CD4-positive, CD25-positive, alpha-beta regulatory T cell (primary cell): ENCODE results near the gene KIFC1. TPM values are rescaled to one million over a fixed set of nuclear protein-coding genes. Genes with fewer than 3 reads are reported as not detected.
A peak's percentile ranks its signal among the peaks of the same experiment; 100 is the strongest.
"Not testable (repeated sequence)": the region's sequence is repeated elsewhere in the genome, so short reads cannot be mapped to it uniquely, and the experiment has no call there.

Experiments
- ATAC-seq, 2 donors: fragments of 150-1000 bp; cut with Tn5 transposase; one replicate each; pipeline ENCODE4 v1.10.0; 2021; ENCODE audit warnings: low read depth in 2 of 2, moderate number of reproducible peaks in 2 of 2, moderate library complexity in 1 of 2
- DNase-seq, 3 donors: peaks; one replicate each; pipeline versions ENCODE4 v3.0.0 to v3.0.0-alpha.2; 2012 to 2022; ENCODE audit warnings: mixed read lengths in 1 of 3
- H3K27ac ChIP-seq: one replicate; pipeline ENCODE4 v1.7.0; 2013; ENCODE audit warnings: mild to moderate bottlenecking, low read length; ENCODE audit not compliant: insufficient read depth, poor library complexity, severe bottlenecking
- H3K27me3 ChIP-seq: one replicate; pipeline ENCODE4 v1.7.0; 2013; ENCODE audit warnings: low read length; ENCODE audit not compliant: control insufficient read depth, insufficient read depth
- H3K36me3 ChIP-seq: one replicate; pipeline ENCODE4 v1.7.0; 2013; ENCODE audit warnings: mild to moderate bottlenecking, low read length, moderate library complexity; ENCODE audit not compliant: control insufficient read depth, insufficient read depth
- H3K4me1 ChIP-seq: 2 replicates; pipeline ENCODE4 v1.7.0; 2013; ENCODE audit warnings: mild to moderate bottlenecking, low read length; ENCODE audit not compliant: insufficient read depth, control insufficient read depth, poor library complexity, severe bottlenecking
- H3K4me3 ChIP-seq: one replicate; pipeline ENCODE4 v1.7.0; 2013; ENCODE audit warnings: low read depth, mild to moderate bottlenecking, low read length, moderate library complexity
- H3K9me3 ChIP-seq, 2 experiments: 1 replicate in 1 of 2; 2 replicates in 1 of 2; pipeline ENCODE4 v1.7.0; 2013; ENCODE audit warnings: low read length in 2 of 2, mild to moderate bottlenecking in 1 of 2, moderate library complexity in 1 of 2; ENCODE audit not compliant: control insufficient read depth in 2 of 2
- H3K27ac Mint-ChIP-seq, 3 donors: one replicate each; pipeline ENCODE4 v1.8.0; 2020 to 2022; ENCODE audit warnings: mild to moderate bottlenecking in 3 of 3, mixed read lengths in 3 of 3, moderate library complexity in 2 of 3
- H3K27me3 Mint-ChIP-seq: one replicate; pipeline ENCODE4 v1.8.0; 2022; ENCODE audit warnings: mild to moderate bottlenecking, mixed read lengths
- H3K36me3 Mint-ChIP-seq: one replicate; pipeline ENCODE4 v1.8.0; 2020; ENCODE audit warnings: mixed read lengths
- H3K4me1 Mint-ChIP-seq, 4 donors: one replicate each; pipeline ENCODE4 v1.8.0; 2020 to 2022; ENCODE audit warnings: mixed read lengths in 4 of 4, mild to moderate bottlenecking in 1 of 4
- H3K4me3 Mint-ChIP-seq, 4 donors: one replicate each; pipeline ENCODE4 v1.8.0; 2020 to 2022; ENCODE audit warnings: mild to moderate bottlenecking in 4 of 4, mixed read lengths in 4 of 4, moderate library complexity in 3 of 4
- H3K9me3 Mint-ChIP-seq, 7 donors: one replicate each; pipeline ENCODE4 v1.8.0; 2020 to 2022; ENCODE audit warnings: mixed read lengths in 7 of 7, mild to moderate bottlenecking in 3 of 7, moderate library complexity in 2 of 7
- polyA plus RNA-seq, 4 donors: library from polyadenylated mRNA; unstranded; fragments of 300-500 nt; fragmentation: Illumina TruSeq; gene quantifications; one replicate each; pipeline ENCODE4 v1.2.3, GENCODE V29; 2021
- total RNA-seq: library from RNA; stranded (reverse); gene quantifications from one replicate; pipeline ENCODE4 v1.2.3, GENCODE V29; 2022

KIFC1 gene
- total RNA-seq (8.7 TPM), polyA plus RNA-seq (1 to 10 TPM in 3 of 4 donors, under 1 TPM in 1; 0.41 to 3.9 (median 1.3) TPM)

DNA sequence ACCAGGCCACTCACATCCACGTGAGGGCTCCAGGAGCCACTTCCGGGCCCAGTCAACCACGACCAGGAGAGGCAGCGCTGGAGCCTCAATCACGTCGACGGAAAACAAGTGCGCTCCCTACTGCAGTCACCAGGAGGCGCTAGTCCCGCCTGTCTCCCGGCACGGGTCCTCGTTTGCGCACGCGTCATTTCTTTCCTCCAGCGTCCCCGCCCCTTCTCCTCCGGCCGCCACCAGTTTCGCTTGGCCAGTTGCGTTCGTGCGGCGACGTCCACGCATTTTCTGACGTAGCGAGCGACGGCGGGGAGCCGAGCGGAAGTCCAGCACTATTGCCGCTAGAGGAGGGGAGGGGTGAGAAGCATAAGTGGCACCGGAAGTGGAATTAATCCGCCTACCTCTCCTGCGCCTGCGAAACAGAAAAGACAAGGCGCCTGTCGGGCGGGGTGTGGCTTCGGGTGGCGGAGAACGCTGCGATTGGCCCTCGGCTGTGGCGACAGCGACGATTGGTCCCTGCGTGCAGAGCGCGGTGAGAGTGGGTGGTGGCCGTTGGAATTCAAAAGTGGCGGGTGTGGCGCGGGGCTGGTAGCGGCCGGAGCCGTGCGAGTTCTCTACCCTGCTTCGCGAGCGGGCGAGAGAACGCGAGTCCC lies at the start of gene KIFC1:
TSS of gene KIFC1 (plus strand) at position 546 of the 644 bp plus-strand sequence. CDS start 163 bp downstream, outside the sequence.
- DNase-seq (peak; percentile 99 to 100 (median 99)), ATAC-seq (peak; percentile 89 to 91)
- H3K27me3 Mint-ChIP-seq: no peaks in the 10 kb centered on the region
- H3K36me3 Mint-ChIP-seq: no peaks in the 10 kb centered on the region
- peak within 1 kb of the TSS; percentile 94 to 99 (median 97) for H3K27ac Mint-ChIP-seq
- Histone ChIP-seq H3K27me3 (no peaks in the 10 kb centered on the region), H3K4me3 (peak within 1 kb of the TSS; percentile 78), H3K4me1 (peaks cover 28% of the 10 kb centered on the region), H3K9me3 (no peaks in the 10 kb centered on the region), H3K36me3 (no peaks in the 10 kb centered on the region), H3K27ac (peak within 1 kb of the TSS; percentile 92)
- H3K9me3 Mint-ChIP-seq: no peaks in the 10 kb centered on the region
- H3K4me3 Mint-ChIP-seq: peak within 1 kb of the TSS; percentile 84 to 93 (median 90)
- peaks cover 6 to 46% (median 27%) of the 10 kb centered on the region in 4 donors for H3K4me1 Mint-ChIP-seq

- peak overlapping the region; percentile 83 to 88 (median 88) for H3K4me3 Mint-ChIP-seq
- not testable (repeated sequence) for H3K27me3 ChIP-seq, ATAC-seq, H3K9me3 ChIP-seq, H3K36me3 Mint-ChIP-seq, H3K36me3 ChIP-seq, H3K27me3 Mint-ChIP-seq, DNase-seq, H3K9me3 Mint-ChIP-seq
- Histone ChIP-seq H3K4me3 (peak overlapping the region; percentile 72), H3K27ac (peak overlapping the region; percentile 89), H3K4me1 (peaks cover 37% of the 10 kb centered on the region)
- peak overlapping the region; percentile 98 to 99 (median 98) for H3K27ac Mint-ChIP-seq
- peaks cover 4 to 51% (median 18%) of the 10 kb centered on the region in 4 donors for H3K4me1 Mint-ChIP-seq
These were observed 48.0 kb upstream of the KIFC1 start for GRCh38 chr6:33343606-33343952.

DNA sequence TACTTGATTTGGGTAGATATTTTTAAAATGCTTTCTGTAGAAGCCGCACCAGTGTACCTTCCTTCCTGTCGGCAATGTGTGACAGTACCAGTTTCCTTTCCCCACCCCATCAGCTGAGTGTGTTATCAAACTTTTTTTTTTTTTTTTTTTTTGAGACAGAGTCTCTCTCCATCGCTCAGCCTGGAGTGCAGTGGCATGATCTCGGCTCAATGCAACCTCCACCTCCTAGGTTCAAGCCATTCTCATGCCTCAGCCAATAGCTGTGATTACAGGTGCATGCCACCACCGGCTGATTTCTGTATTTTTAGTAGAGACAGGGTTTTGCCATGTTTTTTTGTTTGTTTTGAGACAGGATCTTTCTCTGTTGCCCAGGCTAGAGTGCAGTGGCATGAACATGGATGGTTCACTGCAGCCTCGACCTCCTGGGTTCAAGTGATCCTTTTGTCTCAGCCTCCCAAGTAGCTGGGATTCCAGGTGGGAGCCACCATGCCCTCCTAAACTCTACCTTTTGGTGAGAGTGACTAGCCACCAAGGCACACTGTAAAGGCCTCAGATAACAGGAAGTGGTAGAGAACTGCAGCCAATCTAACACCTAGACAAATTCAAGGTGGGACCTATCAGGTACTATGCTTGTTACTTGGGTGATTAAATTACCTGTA lies 47.5 kb upstream of the KIFC1 start:
- ATAC-seq: peak; percentile 81 to 82
- H3K4me3 ChIP-seq: peak overlapping the region; percentile 72

DNA sequence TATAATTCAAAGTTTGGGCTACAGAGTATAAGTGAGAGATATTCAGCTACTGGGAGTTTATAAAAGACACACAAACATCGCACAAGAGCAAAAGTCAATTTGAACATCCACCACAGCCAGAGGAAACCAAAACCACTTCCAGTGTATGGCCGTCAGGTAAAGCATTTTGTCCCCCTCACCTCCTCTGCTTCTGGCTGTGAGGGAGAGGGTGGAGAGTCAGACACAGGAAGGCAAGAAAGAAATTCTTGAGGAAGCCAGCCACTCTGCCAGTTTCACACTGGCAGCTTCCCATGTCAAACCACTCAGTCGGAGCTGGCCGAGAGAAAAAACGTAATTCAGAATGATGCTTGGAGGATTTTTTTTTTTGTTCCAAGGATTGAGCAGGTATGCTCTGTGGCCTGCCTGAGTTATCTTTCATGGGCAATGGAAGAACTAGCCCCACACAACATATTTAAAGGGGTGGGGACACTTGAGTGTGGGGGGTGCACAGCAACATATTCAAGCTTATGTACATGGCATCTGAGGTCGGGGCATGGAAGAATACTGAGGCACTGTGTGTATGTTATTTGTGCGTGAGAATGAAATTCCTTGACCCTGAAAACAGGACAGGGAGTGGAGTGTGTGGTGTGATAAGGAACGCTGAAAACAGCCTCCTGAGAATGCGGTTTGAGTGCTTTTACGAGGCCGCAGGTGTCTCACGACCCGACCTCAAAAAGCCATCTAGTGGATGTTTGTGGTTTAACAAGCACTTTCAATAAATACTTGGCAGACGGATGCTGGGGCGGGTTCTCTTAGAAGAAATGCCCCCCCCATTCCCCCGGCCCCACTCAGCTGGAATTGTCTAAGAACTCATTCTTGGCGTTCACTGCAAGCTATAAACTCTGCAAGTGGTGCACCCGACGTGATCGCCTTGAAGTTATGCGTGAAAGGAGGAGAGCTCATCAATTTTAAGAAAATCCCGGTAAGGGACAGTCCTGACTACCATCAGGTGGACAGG lies 46.6 kb upstream of the KIFC1 start:
- Histone ChIP-seq H3K36me3 (no peaks in the 10 kb centered on the region), H3K27me3 (no peaks in the 10 kb centered on the region), H3K27ac (peak overlapping the region; percentile 89), H3K9me3 (no peaks in the 10 kb centered on the region), H3K4me3 (peak overlapping the region; percentile 72), H3K4me1 (peaks cover 37% of the 10 kb centered on the region)
- H3K27ac Mint-ChIP-seq: peak overlapping the region; percentile 90 to 98 (median 98)
- peaks cover 12 to 50% (median 19%) of the 10 kb centered on the region in 4 donors for H3K4me1 Mint-ChIP-seq
- H3K27me3 Mint-ChIP-seq: peaks cover 5% of the 10 kb centered on the region
- peak; percentile 58 to 60 for ATAC-seq
- H3K9me3 Mint-ChIP-seq: no peaks in the 10 kb centered on the region
- peak overlapping the region; percentile 83 to 97 (median 89) for H3K4me3 Mint-ChIP-seq
- DNase-seq: peak; percentile 62 to 94 (median 85)
- no peaks in the 10 kb centered on the region for H3K36me3 Mint-ChIP-seq

More for the DNA sequence above, 47.5 kb upstream of the KIFC1 start:
- peak overlapping the region; percentile 98 to 99 (median 98) for H3K27ac Mint-ChIP-seq
- peak; percentile 72 to 93 (median 89) for DNase-seq
- Histone ChIP-seq H3K4me1 (peaks cover 37% of the 10 kb centered on the region), H3K27ac (peak overlapping the region; percentile 89), H3K27me3 (no peaks in the 10 kb centered on the region), H3K36me3 (no peaks in the 10 kb centered on the region), H3K9me3 (no peaks in the 10 kb centered on the region)
- peaks cover 9 to 52% (median 18%) of the 10 kb centered on the region in 4 donors for H3K4me1 Mint-ChIP-seq
- H3K9me3 Mint-ChIP-seq: no peaks in the 10 kb centered on the region
- peak overlapping the region; percentile 83 to 88 (median 88) for H3K4me3 Mint-ChIP-seq
- peaks cover 5% of the 10 kb centered on the region for H3K27me3 Mint-ChIP-seq
- no peaks in the 10 kb centered on the region for H3K36me3 Mint-ChIP-seq

DNA sequence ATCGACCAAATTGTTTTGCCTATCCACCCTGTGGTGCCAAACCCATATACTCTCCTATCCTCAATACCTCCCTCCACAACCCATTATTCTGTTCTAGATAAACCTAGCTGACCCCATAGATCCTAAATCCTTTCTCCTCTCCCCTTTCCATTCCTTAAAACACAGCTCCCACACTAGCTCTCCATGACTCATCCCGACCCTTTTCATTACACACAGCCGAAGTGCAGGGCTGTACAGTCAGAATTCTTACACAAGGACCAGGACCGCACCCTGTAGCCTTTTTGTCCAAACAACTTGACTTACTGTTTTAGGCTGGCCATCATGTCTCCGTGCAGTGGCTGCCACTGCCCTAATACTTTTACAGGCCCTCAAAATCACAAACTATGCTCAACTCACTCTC lies 44.7 kb upstream of the KIFC1 start:
- H3K4me3 Mint-ChIP-seq: peak overlapping the region in 2 of 4 donors; percentile 4 to 63
- not testable (repeated sequence) for ATAC-seq, H3K27me3 Mint-ChIP-seq, H3K9me3 ChIP-seq, H3K9me3 Mint-ChIP-seq, H3K36me3 Mint-ChIP-seq, H3K27me3 ChIP-seq, DNase-seq, H3K36me3 ChIP-seq, H3K27ac ChIP-seq, H3K4me3 ChIP-seq
- H3K27ac Mint-ChIP-seq: peak overlapping the region in 2 of 3 donors; percentile 75 to 89
- peaks cover 12 to 43% (median 19%) of the 10 kb centered on the region in 4 donors for H3K4me1 Mint-ChIP-seq
- H3K4me1 ChIP-seq: peaks cover 37% of the 10 kb centered on the region

- peaks cover 8% of the 10 kb centered on the region for H3K27me3 Mint-ChIP-seq
- no peak overlapping the region for H3K27ac Mint-ChIP-seq
- no peaks in the 10 kb centered on the region for H3K9me3 Mint-ChIP-seq
- Histone ChIP-seq H3K4me3 (no peak overlapping the region), H3K4me1 (peaks cover 31% of the 10 kb centered on the region), H3K27ac (no peak overlapping the region), H3K27me3 (no peaks in the 10 kb centered on the region), H3K36me3 (no peaks in the 10 kb centered on the region), H3K9me3 (no peaks in the 10 kb centered on the region)
- peak overlapping the region in 1 of 4 donors; percentile 63 for H3K4me3 Mint-ChIP-seq
- H3K4me1 Mint-ChIP-seq: peaks cover 12 to 41% (median 18%) of the 10 kb centered on the region in 4 donors
- ATAC-seq (no peak), DNase-seq (no peak)
- no peaks in the 10 kb centered on the region for H3K36me3 Mint-ChIP-seq
These were observed 43.8 kb upstream of the KIFC1 start for GRCh38 chr6:33347816-33348215.

DNA sequence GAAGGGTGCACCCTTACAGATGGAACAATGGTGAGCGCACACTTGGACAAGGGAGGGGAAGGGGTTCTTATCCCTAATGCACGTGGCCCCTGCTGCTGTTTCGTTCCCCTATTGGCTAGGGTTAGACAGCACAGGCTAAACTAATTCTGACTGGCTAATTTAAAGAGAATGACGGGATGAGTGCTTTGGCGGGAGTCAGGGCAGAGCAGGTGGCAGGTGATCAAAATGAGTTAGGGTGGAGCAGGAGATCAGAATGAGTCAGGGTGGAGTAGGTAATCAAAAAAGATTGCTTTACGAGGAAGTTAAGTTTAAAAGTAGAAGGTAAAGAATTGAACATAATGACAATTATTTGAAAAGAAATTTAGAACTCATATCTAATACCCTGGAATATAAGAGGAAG lies 35.8 kb upstream of the KIFC1 start:
- H3K36me3 ChIP-seq, H3K36me3 Mint-ChIP-seq, DNase-seq, H3K9me3 Mint-ChIP-seq, ATAC-seq, H3K4me3 Mint-ChIP-seq, H3K27me3 ChIP-seq, H3K4me3 ChIP-seq, H3K4me1 Mint-ChIP-seq, H3K4me1 ChIP-seq, H3K9me3 ChIP-seq, H3K27ac ChIP-seq: not testable (repeated sequence)
- peaks cover 37% of the 10 kb centered on the region for H3K27me3 Mint-ChIP-seq
- peak overlapping the region in 1 of 3 donors; percentile 0 for H3K27ac Mint-ChIP-seq
